Measurements from ENCODE around the gene ARL5A. TPM values are rescaled to one million over a fixed set of nuclear protein-coding genes. Genes with fewer than 3 reads are reported as not detected.

ARL5A gene
- total and polyA plus RNA-seq, 2 donors (not counting 3 experiments of a cell fraction or from before 2014, with no cell fraction given) = 25.8 to 73.2 TPM

- Histone ChIP-seq H3K36me3 (ENCODE audit: control insufficient read depth in 2 of 2, extremely low read depth in 1 of 2, insufficient read depth in 2 of 2, low read length in 2 of 2) (no peaks in the 10 kb centered on the region), H3K27ac (ENCODE audit: insufficient read depth, low read depth, low read length) (no peak overlapping the region), H3K9me1 (replicated peaks; ENCODE audit: control insufficient read depth, extremely low read depth, insufficient read depth, low read length) (no peaks in the 10 kb centered on the region), H3K9me3 (replicated peaks; ENCODE audit: control insufficient read depth, insufficient read depth, low read length) (no peaks in the 10 kb centered on the region), H3K4me1 (ENCODE audit: control insufficient read depth, extremely low read depth, insufficient read depth, low read length) (peaks cover 3% of the 10 kb centered on the region), H3K79me2 (ENCODE audit: control insufficient read depth, insufficient read depth, low read length) (no peaks in the 10 kb centered on the region), H2AFZ (ENCODE audit: low read depth, low read length) (no peak overlapping the region), H3K27me3 (ENCODE audit: control insufficient read depth in 2 of 2, insufficient read depth in 2 of 2, low read length in 2 of 2) (peaks cover 0 to 4% of the 10 kb centered on the region in 2 experiments), H3K4me2 (ENCODE audit: insufficient read depth, low read length) (no peak overlapping the region), H3K9ac (replicated peaks; ENCODE audit: extremely low read depth, insufficient read depth, low read length) (no peak overlapping the region), H4K20me1 (replicated peaks; ENCODE audit: control insufficient read depth, extremely low read depth, insufficient read depth, low read length) (no peaks in the 10 kb centered on the region), H3K4me3 (replicated peaks in 1 of 3; ENCODE audit: insufficient read depth in 1 of 3, low read depth in 1 of 3, low read length in 3 of 3) (no peak overlapping the region)
- FAIRE-seq (no peak), DNase-seq (ENCODE audit: low read depth, low spot score) (no peak)
- intact Hi-C loops (cut with micrococcal nuclease) = no loop called here
- CTCF ChIA-PET = interaction anchor here (1.0 kb wide), 1 partner anchor 18 kb away, joined by 3 read pairs; no protein-coding TSS in a partner anchor
- BruUV-seq (replicated peaks) = no TSS peak
- dilution Hi-C loops (cut with MboI; ENCODE audit: extremely low pct_ligation_motif_present, low sequenced_read_pairs) = no loop called here
- POLR2A ChIA-PET = no interaction called here
- TF ChIP-seq JUN (IDR thresholded peaks at IDR 0.05; ENCODE audit: borderline replicate concordance, insufficient read depth, insufficient read length, low read depth) (no peak), GATA2 (IDR thresholded peaks at IDR 0.05; ENCODE audit: insufficient read depth, insufficient read length, low read depth, low read length) (no peak), POLR2A (IDR thresholded peaks at IDR 0.05; ENCODE audit: low read depth, low read length) (no peak), FOS (IDR thresholded peaks at IDR 0.05; ENCODE audit: borderline replicate concordance, insufficient read depth, low read length) (no peak), EZH2 (IDR thresholded peaks at IDR 0.05; ENCODE audit: borderline replicate concordance, low read depth, low read length, severe bottlenecking) (no peak), POLR2AphosphoS5 (IDR thresholded peaks at IDR 0.05; ENCODE audit: insufficient read depth, low read depth, low read length) (no peak), MYC (IDR thresholded peaks at IDR 0.05; ENCODE audit: low read depth, low read length) (no peak)
- TF ChIP-seq, protein P1, sequence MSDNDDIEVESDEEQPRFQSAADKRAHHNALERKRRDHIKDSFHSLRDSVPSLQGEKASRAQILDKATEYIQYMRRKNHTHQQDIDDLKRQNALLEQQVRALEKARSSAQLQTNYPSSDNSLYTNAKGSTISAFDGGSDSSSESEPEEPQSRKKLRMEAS (IDR thresholded peaks at IDR 0.05; ENCODE audit: insufficient read depth, insufficient read length) = no peak
- TF ChIP-seq, protein P2, sequence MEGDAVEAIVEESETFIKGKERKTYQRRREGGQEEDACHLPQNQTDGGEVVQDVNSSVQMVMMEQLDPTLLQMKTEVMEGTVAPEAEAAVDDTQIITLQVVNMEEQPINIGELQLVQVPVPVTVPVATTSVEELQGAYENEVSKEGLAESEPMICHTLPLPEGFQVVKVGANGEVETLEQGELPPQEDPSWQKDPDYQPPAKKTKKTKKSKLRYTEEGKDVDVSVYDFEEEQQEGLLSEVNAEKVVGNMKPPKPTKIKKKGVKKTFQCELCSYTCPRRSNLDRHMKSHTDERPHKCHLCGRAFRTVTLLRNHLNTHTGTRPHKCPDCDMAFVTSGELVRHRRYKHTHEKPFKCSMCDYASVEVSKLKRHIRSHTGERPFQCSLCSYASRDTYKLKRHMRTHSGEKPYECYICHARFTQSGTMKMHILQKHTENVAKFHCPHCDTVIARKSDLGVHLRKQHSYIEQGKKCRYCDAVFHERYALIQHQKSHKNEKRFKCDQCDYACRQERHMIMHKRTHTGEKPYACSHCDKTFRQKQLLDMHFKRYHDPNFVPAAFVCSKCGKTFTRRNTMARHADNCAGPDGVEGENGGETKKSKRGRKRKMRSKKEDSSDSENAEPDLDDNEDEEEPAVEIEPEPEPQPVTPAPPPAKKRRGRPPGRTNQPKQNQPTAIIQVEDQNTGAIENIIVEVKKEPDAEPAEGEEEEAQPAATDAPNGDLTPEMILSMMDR (IDR thresholded peaks at IDR 0.05; ENCODE audit: extremely low read depth in 1 of 2, insufficient read depth in 1 of 2, low read depth in 1 of 2, low read length in 2 of 2) = no peak
Measured at GRCh38 chr2:151855111-151855510, 26.9 kb upstream of the ARL5A start.
